Stimulated activated CD4-positive, alpha-beta T cell treated with anti-CD3 and anti-CD28 coated beads, Interleukin-2, amount 100 ng/mL, for 24 hours (primary cell): ENCODE measurements around the gene SLC25A13.

ENCODE experiments used
- DNase-seq, 2 donors: peaks; one replicate each; pipeline ENCODE4 v3.0.0-alpha.2; 2020

SLC25A13 gene

DNA sequence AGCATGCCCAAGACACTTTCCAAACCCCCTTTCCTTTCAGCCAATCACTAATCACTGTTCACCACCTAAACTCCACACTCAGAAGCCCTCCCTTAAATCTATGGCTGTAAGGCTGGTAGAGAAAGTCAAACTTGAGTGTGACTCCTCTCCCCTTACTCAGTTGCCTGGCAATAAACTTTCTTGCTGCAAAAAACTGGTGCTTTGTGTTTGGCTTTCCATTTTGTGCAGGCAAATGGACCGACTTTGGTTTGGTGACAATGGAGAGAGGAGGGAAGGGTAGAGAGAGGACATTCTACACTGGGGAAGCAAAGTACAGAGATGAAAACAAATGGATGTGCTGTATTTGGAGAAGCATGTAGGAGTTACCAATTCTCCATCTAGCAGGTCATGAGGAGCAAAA, 84.9 kb downstream of the SLC25A13 start:
- no peak for DNase-seq

DNA sequence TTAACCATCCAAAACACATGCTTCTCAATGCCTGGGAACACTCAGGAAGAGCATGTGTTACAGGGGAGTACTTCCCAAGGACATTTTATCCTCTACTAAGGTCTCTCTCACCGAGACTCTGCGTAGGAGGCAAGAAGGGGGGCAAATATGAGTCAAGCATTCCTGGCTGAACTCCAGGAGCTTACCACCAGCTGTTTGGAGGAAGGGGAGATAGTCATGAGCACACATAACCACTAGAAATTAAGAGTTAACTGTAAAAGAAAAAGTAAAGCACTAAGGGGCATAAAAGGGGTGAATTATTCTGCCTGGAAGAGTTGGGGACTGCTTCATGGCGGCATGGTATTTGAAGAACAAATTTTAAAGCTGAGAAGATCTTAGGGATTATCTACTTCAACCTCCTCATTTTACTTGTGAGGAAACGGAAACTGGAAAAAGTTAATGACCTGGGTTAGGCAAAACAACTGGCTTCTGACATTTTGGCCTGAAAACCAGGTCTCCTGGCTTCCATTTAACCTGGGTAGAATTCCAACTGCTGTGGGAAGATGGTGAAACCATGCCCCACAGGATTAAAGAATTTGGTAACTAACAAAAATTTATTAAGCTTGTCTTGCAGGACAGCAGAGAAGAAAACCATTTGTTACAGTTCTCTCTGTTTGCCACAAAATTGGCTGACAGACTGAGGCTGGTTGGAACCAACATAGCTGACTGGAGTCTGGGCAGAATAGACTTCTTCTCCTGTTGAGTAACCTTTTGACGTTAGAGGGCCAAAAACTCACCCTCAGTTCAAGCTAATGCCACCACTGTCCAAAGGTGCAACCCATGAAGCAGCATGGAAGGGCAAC, 85.5 kb downstream of the SLC25A13 start:
- no peak for DNase-seq

DNA sequence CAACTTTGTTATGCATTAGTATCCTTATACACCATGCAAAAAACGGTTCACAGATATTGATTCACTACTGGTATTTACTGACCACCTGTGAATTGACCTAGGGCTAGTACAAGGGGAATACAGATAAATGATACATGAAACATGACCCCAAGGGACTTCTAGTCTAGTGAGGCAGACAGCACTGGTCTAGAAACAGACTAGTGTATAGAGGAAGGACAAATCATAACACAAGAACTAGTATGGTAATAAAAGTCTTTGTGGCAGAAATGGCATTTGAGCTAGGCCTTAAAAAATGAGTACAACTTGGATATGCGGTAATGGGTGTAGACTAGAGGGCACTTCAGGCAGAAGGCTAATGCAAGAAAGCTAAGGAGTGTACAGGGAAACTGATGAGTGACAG, 86.6 kb downstream of the SLC25A13 start:
- no peak for DNase-seq

DNA sequence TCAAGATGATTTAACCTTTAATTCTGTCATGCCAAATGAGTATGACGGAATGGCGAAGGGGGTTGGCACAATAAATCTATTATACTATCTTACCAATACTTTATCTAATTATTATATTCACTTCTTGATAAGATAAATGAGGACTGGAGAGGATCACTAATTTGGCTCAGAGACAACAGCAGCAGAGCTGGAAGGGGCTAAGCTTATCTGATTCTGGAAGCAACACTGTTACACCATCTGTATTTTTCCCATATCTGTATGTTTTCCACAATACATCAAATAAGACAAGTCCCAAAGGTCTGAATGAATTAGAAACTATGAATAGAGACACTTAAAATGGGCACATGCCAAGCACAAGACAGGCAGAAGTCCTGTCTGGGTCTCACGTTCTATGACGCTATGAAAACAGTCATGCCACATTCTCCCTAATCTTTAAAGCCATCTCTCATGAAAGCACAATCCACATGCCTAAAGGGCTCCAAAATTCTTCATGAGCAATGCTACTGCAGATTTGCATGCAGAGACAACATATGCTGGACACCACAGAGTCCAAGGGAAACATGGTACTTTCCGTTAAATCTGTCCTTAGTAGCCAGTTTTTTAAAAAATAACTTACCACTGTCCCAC, 88.3 kb downstream of the SLC25A13 start:
- DNase-seq = no peak

DNA sequence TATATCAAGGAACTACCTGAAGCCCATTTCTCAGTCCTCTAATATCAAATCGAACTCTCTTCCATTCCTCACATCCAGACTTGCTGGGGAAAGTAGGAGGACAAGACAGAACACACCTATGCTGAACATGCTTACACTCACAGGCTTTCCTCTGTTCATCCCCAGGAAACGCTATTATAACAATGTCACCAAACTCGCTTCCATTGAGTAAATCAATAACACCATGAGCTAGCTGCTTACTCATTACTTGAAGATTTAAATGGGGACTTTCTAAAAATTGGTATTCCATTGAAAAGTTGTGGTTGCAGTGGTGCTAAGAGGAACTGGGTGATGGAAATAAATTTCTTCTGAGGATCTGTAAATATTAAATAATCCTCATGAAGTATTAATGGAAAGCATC, 88.8 kb downstream of the SLC25A13 start:
- DNase-seq = no peak

DNA sequence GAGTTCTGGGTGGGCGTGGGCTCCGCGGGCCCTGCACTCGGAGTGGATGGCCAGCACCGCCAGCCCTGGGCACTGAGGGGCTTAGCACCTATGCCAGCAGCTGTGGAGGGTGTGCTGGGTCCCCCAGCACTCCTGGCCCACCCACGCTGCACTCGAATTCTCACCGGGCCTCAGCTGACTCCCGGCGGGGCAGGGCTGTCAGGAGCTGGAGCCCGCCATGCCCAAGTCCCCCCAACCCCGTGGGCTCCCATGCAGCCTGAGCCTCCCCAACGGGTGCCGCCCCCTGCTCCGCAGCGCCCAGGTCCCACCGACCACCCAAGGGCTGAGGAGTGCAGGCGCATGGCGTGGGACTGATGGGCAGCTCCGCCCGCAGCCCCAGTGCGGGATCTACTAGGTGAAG, 93.1 kb downstream of the SLC25A13 start:
- no peak for DNase-seq

DNA sequence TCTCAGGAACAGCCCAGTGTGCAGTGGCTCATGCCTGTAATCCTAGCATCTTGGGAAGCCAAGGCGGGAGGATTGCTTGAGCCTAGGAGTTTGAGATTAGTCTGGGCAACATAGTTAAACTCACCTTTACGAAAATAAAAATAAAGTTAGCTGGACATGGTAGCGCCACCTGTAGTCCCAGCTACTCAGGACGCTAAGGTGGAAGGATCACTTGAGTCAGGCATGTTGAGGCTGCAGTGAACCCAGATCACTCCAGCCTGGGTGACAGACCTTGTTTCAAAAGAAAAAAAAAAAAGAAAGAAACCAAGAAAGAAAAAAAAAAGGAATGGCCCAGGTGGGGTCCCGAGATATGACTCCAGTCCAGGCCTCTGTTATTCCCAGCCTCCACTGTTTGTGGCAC, 96.6 kb downstream of the SLC25A13 start:
- DNase-seq = no peak

DNA sequence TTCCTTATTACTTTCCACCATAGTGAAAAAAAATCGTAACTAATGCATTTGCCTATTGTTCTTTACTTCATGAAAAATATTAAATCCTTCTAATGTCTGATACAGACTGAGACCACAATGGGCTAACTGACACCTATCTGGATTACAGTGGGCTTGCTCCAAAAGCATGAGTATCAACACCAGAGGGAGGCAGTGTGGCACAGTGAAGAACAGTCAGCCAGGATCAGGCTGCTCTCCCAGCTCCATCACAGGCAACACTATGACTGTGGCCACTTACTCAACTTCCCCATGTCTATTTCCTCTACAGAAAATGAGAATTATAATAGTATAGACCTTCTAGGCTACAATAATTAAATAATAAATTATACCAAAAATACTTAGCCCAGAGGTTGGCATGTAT, 97.2 kb downstream of the SLC25A13 start:
- DNase-seq = peak in 1 of 2 donors; percentile 10

DNA sequence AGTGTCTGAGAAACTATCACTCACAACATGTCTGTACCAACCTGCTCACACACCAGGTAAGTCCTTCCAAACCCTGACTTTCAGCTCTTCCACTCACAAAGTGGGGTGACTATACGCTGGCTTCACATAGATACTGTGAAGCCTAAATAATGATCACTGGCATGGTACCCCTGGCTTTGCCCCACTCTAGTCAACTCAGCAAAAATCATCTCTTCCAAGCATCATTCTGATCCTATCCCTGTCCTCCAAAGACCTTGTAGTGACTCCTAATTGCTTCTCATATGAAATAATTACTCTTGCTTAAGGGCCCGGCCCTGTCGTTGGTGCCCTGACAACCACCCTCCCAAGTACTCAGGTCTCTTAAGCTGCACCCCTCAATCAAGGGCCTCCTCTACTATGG, 97.8 kb downstream of the SLC25A13 start:
- DNase-seq = no peak

DNA sequence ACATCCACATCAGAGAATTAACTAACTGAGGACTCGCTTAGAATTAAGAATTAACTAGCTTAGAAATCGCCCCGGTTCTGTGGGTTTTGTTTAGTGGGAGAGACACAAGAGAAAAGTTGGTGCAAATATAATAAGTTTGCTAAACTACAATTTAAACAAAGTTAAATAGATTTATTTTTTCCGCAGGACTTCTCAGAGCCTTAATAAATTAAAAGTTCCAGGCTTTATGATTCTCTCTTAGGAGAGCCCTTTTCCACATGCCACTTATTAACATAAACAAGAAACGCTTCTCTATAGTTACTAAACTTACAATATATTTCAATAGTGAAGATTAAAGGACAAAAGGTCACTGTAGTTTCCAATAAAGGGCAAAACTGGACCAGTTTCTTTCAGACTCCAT, 100.0 kb downstream of the SLC25A13 start:
- no peak for DNase-seq

DNA sequence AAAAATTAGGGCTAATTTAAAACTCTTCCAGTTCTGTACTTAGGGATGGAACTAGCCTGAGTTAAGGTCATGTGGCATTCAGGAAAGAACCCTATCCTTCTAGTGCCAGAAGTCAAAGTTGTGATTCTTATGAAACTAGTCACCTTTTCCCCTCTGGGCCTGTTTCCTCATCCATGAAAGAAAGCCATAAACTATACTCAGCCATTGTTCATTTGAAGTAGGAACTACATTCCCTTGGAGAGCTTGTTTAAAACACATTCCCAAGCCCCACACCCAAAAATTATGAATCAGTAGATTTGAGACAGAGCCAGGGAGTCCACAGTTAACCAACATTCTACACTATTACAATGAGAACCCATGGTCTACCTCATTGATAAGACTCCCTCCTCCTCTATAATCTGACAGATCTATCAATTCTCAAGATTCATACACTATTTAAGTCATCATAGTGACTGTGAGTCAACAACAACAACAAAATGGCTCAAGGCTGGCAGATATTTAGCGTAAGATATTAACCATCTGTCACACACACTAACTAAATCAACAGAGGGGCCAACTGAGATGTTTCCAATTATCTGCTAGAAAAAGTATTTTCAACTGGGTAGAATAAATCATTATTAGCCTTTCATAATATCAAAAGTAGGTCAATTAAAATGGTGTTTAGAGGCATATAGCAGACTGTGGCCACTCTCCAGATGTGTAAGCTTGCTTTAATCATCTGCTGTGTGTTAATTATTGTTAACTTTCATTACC, 102.3 kb downstream of the SLC25A13 start:
- DNase-seq = no peak

DNA sequence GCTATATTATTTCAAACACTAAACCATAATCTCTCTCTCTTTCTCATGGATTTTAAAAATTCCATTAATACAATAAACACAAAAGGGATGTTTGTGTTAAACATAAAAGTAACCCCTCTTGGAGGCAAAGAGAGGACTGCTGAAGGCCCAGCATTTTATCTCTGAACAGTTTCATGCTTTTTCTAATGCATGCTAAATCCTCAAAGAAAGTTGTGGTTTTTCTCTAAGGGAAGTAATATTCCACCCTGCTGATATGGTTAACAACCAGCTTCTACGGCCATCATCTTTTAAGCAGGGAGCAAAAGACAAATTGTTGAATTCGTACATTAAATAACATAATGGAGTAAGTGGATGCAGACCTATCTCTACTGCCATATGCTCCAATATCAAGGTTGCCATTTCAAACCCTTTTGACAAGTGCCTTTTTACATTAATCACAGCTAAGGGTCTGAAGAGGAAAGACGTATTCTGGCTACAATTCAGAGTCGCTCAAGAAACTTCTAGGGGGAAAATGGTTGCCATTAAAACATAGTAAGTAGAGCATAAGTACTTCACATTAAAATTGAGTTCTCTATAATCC, 103.1 kb downstream of the SLC25A13 start:
- DNase-seq = no peak

DNA sequence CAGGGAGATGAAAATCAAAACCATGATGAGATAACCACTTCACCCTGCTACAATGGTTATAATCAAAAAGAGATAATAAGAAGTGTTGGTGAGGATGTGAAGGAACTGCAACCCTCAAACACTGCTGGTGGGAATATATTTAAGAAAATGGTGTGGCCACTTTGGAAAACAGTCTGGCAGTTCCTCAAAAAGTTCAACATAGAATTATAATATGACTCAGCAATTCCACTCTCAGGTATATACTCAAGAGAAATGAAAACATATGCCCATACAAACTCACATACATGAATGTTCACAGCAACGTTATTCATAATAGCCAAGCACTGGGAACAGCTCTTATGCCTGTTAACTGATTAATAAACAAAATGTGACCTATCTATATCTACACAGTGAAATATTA, 104.8 kb downstream of the SLC25A13 start:
- DNase-seq = no peak

DNA sequence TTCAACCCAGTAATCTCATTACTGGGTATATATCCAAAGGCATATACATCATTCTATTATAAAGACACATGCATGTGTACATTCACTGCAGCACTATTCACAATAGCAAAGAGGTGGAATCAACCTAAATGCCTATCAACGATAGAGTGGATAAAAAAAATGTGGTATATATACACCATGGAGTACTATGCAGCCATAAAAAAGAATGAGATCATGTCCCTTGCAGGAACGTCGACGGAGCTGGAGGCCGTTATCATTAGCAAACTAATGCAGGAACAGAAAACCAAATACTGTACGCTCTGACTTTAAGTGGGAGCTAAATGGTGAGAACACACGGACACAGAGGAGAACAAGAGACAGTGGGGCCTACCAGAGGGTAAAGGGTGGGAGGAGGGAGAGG, 105.5 kb downstream of the SLC25A13 start:
- DNase-seq = no peak

DNA sequence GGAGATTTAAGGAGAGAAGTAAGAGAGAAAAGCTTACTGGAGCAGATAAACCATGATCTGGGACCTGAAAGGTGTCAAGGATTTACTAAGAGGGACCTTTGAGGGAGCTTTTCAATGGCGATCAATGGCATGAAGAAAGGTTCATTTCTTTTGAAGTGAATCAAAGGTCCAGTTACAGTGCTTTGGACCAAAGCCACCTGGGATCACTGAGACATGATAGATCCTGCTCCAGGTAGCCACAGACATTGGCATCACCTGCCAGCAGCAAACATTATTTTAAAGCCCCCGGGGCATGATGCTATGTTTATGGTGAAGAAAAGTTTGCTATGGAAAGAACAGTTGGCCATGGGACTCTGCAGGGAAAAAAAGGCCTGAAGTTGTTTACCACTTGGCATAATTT, 109.4 kb downstream of the SLC25A13 start:
- no peak for DNase-seq

DNA sequence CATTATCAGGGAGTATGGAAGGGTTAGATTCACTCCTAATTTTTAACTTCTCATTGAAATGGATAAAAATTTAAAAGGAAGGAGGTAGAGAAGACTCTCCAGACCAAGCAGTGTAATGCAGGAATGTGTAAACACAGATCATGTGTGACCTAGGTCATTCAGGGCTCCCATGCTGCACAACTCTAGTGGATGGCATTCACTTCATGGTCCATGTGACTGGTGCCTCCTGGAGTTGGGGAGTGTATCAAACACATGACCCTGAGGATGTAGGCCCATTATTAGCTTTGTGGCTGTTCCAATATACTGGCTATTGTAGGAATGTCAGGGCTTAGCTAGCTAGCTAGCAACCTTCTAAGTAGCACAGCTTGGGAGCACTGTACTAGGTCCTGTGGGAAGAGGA, 109.9 kb downstream of the SLC25A13 start:
- no peak for DNase-seq

DNA sequence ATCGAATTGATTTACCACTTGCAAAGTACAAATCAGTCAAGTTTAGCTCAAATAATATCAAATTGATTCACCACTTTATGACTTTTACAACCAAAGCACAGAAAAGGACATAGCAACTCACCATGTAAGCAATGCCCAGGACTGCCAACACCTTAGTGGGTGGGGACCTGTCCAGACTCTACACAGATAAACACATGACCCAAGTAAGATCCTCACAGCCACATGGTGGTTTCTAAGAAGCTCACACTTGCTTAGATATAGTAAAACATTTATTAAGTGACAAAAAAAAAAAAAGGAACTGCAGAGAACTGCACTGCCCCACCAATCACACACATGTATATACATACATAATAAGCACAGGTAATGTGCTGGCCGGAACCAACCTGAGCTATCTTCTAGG, 116.2 kb downstream of the SLC25A13 start:
- DNase-seq = no peak

DNA sequence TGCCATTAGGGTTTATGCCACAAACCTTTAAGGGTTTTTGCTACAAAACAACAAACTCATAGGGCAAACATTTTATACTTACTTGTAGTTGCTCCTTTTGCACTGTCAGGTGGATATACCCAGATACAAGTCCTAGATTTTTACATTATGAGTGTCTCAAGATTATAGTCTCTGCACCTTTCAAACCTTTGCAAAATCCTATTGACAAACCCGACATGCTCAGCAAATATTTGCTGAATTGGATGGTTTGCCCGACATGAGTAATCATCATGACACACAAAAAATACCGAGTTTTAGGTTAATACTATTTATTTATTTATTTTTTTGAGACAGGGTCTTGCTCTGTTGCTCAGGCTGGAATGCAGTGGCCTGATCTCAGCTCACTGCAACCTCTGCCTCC, 117.3 kb downstream of the SLC25A13 start:
- DNase-seq = no peak

DNA sequence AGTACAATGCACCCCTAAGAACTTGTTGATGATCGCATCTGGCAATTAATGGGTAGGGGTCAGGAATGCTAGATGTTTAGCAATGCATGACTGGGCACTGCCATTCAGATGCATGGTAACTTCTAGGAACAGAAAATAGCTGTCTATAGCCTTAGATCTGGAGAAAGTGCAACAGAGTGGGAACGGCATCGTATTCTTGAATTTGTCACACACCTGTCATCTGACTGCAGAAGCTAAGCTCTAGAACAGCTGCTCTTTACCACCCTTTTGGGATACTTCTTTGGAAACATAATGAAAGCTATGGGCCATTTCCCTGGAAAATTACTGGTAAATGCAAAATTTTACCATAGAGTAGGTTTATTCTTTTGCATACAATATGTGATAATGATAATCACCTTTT, 118.1 kb downstream of the SLC25A13 start:
- DNase-seq = no peak

DNA sequence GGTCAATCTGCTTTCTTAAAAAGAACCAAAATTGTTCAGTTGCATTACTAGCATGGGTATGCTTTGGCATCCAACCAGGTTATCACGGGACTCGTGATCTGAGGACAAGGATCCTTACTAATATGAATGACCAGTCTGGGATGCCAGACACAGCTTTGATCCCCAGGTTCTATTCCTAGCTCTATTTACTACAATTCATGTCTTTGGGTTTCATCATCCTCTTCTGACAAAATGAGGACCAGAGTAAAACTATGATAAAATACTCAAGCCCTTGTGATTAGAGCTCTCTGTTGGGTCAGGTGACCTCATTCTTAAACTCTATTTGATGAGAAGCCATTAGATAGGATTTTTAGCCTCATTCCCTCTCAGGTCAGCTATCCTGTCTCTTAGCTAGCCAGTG, 119.8 kb downstream of the SLC25A13 start:
- DNase-seq = no peak

DNA sequence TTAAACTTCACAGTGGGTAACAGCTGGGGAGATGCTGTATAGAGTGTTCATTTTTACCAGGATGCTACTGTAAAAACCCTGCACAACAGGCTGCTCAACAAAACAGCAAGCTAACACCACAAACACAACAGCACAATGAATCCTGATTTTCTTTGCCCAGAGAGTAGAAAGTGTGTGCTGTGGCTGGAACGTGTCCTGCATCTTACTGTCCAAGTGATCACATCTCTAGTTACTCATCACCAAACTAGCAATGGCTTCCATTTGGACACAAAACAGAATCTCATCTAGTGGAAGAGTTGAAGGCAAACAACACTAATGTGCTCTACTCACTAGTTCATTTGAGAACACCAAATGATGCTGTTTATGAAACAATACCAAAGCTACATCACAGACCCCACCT, 121.2 kb downstream of the SLC25A13 start:
- no peak for DNase-seq

DNA sequence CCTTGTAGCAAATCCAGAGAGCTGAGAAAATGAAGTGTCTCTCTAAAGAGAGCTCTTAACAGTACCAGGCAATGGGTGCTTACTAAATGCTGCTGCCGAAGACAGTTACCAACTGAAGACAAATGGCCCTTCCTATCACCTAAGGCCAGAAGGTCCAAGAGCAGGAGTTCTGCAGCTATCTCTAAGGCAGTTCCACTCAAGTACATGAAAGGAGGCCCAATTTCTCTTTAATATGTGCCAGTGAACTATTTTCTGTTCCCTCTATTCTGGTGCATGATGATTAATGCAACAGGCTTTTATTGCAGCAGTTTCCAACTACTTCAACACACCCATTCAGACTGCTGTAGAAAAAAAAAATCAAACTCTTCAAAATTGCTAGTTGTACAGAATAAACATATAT, 122.5 kb downstream of the SLC25A13 start:
- no peak for DNase-seq

DNA sequence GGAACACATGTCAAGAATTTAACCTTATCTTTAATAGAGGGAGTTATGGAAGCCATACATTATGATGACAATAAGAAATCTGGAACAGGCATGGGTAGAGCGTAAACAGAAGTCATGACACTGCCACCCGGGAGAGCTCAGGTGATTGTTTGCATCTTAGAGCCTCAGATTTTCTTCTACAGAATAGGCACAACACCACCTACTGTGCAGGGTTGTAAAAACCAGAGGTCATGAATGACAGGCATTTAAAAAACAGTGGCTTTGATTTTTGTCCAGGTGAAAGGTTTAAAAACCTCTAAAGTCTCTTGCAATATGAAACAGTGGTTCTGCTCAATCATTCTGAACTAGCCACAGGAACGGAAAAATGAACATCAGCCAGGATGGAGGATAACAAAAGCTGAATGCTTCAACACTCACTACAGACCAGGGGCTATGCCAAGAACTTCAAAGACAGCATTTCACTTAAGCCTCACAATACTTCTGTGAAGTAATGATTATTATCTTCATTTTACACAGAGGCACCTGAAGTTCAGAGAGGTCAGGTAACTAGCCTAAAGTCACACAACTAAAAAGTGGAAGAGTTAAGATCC, 123.8 kb downstream of the SLC25A13 start:
- DNase-seq = no peak
